Esophagus (tissue), 2 donors: Measurements from ENCODE around the gene C10orf53. TPM values are rescaled to one million over a fixed set of nuclear protein-coding genes. Genes with fewer than 3 reads are reported as not detected.

Source experiments
- polyA plus RNA-seq, 2 donors: library from polyadenylated mRNA; stranded (reverse); fragments of 200-250 nt; gene quantifications; one replicate each; pipeline ENCODE4 v1.2.3, GENCODE V29; 2013
- donor health status: healthy with polysubstance abuse.
- donor health status: Bipolar disorder and iron deficiency.

The C10orf53 gene
- polyA plus RNA-seq, 2 donors = not detected

Other genes with a start within 250 kb of the C10orf53 start
- 1 to 10 TPM; 4.3 to 4.5 TPM for gene ERCC6, start 140.5 kb upstream of the C10orf53 start, polyA plus RNA-seq
- gene SLC18A3, start 69.3 kb upstream of the C10orf53 start, polyA plus RNA-seq = not detected
- gene CHAT, start 65.6 kb upstream of the C10orf53 start, polyA plus RNA-seq = not detected
- under 1 TPM; 0.10 to 0.16 TPM for gene OGDHL, start 82.7 kb downstream of the C10orf53 start, polyA plus RNA-seq